CD14-positive monocyte (primary cell): ENCODE measurements around the gene CD247. TPM values are rescaled to one million over a fixed set of nuclear protein-coding genes. Genes with fewer than 3 reads are reported as not detected.

Source experiments
- DNase-seq, 3 donors: peaks; one replicate each; pipeline ENCODE4 v3.0.0-alpha.2; 2011 to 2022
- H2AFZ ChIP-seq: 2 replicates; pipeline ENCODE4 v1.6.0; 2012; ENCODE audit warnings: mild to moderate bottlenecking, low read depth, low read length, inconsistent platforms; ENCODE audit not compliant: insufficient read depth, poor library complexity, severe bottlenecking
- H3K27ac ChIP-seq, 2 donors: 1 replicate in 1 of 2; 2 replicates in 1 of 2; pipeline ENCODE4 v1.5.1; 2012 to 2013; ENCODE audit warnings: low read length in 2 of 2, control low read depth in 1 of 2, inconsistent platforms in 1 of 2, low read depth in 1 of 2, mild to moderate bottlenecking in 1 of 2
- H3K27me3 ChIP-seq, 2 donors: one replicate each; pipeline versions ENCODE4 v1.6.0 to v1.6.1; 2011 to 2013; ENCODE audit warnings: low read length in 2 of 2; ENCODE audit not compliant: control insufficient read depth in 2 of 2, insufficient read depth in 2 of 2
- H3K36me3 ChIP-seq, 2 donors: replicated peaks in 1 of 2; 1 replicate in 1 of 2; 2 replicates in 1 of 2; pipeline versions ENCODE4 v1.5.1 to v1.6.1; 2012 to 2013; ENCODE audit warnings: low read length in 2 of 2, control low read depth in 1 of 2, inconsistent platforms in 1 of 2, mild to moderate bottlenecking in 1 of 2; ENCODE audit not compliant: insufficient read depth in 2 of 2, control insufficient read depth in 1 of 2
- H3K4me1 ChIP-seq, 2 donors: 1 replicate in 1 of 2; 2 replicates in 1 of 2; pipeline versions ENCODE4 v1.5.1 to v1.6.1; 2012 to 2013; ENCODE audit warnings: low read length in 2 of 2, control low read depth in 1 of 2, inconsistent platforms in 1 of 2, mild to moderate bottlenecking in 1 of 2, moderate library complexity in 1 of 2; ENCODE audit not compliant: insufficient read depth in 2 of 2, control insufficient read depth in 1 of 2
- H3K4me2 ChIP-seq: replicated peaks from 2 replicates; pipeline ENCODE3; 2012; ENCODE audit warnings: low read length, moderate library complexity, mild to moderate bottlenecking; ENCODE audit not compliant: poor library complexity, severe bottlenecking; ENCODE audit errors: extremely low read depth
- H3K4me3 ChIP-seq, 3 experiments: fragments of 200-600 bp in 1 of 3; sonication (generic) in 1 of 3; replicated peaks in 1 of 3; 1 replicate in 2 of 3; 2 replicates in 1 of 3; pipeline ENCODE4 v1.5.1; 2011 to 2013; ENCODE audit warnings: low read length in 3 of 3, mild to moderate bottlenecking in 3 of 3, control low read depth in 2 of 3, low read depth in 2 of 3, inconsistent platforms in 1 of 3, moderate library complexity in 1 of 3
- H3K79me2 ChIP-seq: 2 replicates; pipeline ENCODE4 v1.6.0; 2012; ENCODE audit warnings: mild to moderate bottlenecking, control low read depth, inconsistent platforms, low read length, moderate library complexity; ENCODE audit not compliant: insufficient read depth
- H3K9ac ChIP-seq: 2 replicates; pipeline ENCODE4 v1.6.0; 2017; ENCODE audit warnings: low read length, mild to moderate bottlenecking; ENCODE audit not compliant: insufficient read depth, poor library complexity, severe bottlenecking
- H3K9me3 ChIP-seq, 2 donors: replicated peaks in 1 of 2; 1 replicate in 1 of 2; 2 replicates in 1 of 2; pipeline versions ENCODE4 v1.5.1 to v1.6.1; 2012 to 2013; ENCODE audit warnings: low read length in 2 of 2, control low read depth in 1 of 2; ENCODE audit not compliant: control insufficient read depth in 1 of 2, insufficient read depth in 1 of 2
- H4K20me1 ChIP-seq: 2 replicates; pipeline ENCODE4 v1.6.0; 2012; ENCODE audit warnings: mild to moderate bottlenecking, low read length, control low read depth, moderate library complexity; ENCODE audit not compliant: insufficient read depth
- H3K27ac Mint-ChIP-seq, 7 donors: one replicate each; pipeline ENCODE4 v1.8.0; 2020; ENCODE audit warnings: mild to moderate bottlenecking in 7 of 7, mixed read lengths in 7 of 7, moderate library complexity in 6 of 7, inconsistent platforms in 2 of 7
- H3K27me3 Mint-ChIP-seq, 3 donors: one replicate each; pipeline ENCODE4 v1.8.0; 2021 to 2022; ENCODE audit warnings: low read depth in 3 of 3, mild to moderate bottlenecking in 3 of 3, mixed read lengths in 3 of 3, moderate library complexity in 3 of 3, inconsistent platforms in 1 of 3
- H3K36me3 Mint-ChIP-seq, 2 donors: one replicate each; pipeline ENCODE4 v1.8.0; 2020; ENCODE audit warnings: mixed read lengths in 2 of 2, inconsistent platforms in 1 of 2, mild to moderate bottlenecking in 1 of 2
- H3K4me1 Mint-ChIP-seq: one replicate; pipeline ENCODE4 v1.8.0; 2020; ENCODE audit warnings: mild to moderate bottlenecking, mixed read lengths
- H3K4me3 Mint-ChIP-seq, 2 donors: one replicate each; pipeline ENCODE4 v1.8.0; 2020; ENCODE audit warnings: mild to moderate bottlenecking in 2 of 2, mixed read lengths in 2 of 2, moderate library complexity in 1 of 2
- H3K9me3 Mint-ChIP-seq, 7 donors: one replicate each; pipeline ENCODE4 v1.8.0; 2020 to 2022; ENCODE audit warnings: mixed read lengths in 7 of 7, mild to moderate bottlenecking in 6 of 7, moderate library complexity in 6 of 7, inconsistent platforms in 2 of 7
- WGBS: methylation state at CpG from one replicate; pipeline ENCODE4 v1.1.5; 2013; ENCODE audit warnings: missing lambda C conversion rate; ENCODE audit not compliant: insufficient coverage; 5-methylcytosine and 5-hydroxymethylcytosine counted together
- intact Hi-C, 2 donors: fragments of 100-400 bp; cut with micrococcal nuclease; formaldehyde crosslinking; loops; one replicate each; pipeline versions ENCODE4 v1.15.0 to v1.15.1; 2023
- polyA plus RNA-seq, 3 donors: library from polyadenylated mRNA; depleted of rRNA in 1 of 3; unstranded in 2 of 3; stranded (reverse) in 1 of 3; fragments of 300-500 nt in 2 of 3; fragments of >200 nt in 1 of 3; fragmentation: Illumina TruSeq in 2 of 3; gene quantifications; 1 replicate in 2 of 3; 2 replicates in 1 of 3; pipeline ENCODE4 v1.2.3, GENCODE V29; 2012 to 2021
- TF ChIP-seq, protein P1 (sequence below): fragments of 200-600 bp; IDR thresholded peaks from one replicate; pipeline ENCODE4 v1.8.0; 2022; ENCODE audit warnings: antibody characterized with exemption, mild to moderate bottlenecking

Gene CD247
- polyA plus RNA-seq, 3 donors = 0.29 to 1.8 (median 1.6) TPM

DNA sequence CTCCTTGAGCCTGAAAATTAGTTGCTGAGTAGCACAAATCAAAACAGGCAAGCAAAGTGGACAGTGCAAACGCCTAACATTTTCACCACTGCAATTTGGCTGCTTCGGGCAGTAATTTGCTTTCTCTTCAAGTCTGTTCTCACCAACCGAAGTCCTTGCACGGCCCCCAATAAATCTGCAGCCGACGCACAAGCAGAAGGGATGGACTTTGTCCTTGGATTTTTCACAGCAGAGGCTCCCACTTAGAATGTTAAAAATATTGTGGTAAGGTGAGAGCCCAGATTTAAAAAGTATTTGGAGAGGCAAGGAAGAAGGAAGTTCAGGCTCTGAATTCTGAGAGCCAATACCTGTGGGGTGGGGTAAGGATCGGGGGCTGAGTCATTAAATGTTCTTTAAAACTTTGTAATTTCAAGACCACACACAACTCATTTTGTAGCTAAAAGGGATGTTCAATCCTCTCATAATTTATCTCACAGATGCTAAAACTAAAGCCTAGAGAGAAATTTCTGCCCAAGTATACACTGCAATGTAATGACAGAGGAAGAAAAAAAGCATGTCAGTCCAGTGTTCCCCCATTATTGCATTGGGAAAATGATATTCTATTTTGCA is 6.2 kb downstream of the CD247 start:
- H3K27ac Mint-ChIP-seq = peak overlapping the region in 1 of 7 donors; percentile 26
- H3K27ac ChIP-seq = no peak overlapping the region
- H3K4me3 Mint-ChIP-seq = no peak overlapping the region

DNA sequence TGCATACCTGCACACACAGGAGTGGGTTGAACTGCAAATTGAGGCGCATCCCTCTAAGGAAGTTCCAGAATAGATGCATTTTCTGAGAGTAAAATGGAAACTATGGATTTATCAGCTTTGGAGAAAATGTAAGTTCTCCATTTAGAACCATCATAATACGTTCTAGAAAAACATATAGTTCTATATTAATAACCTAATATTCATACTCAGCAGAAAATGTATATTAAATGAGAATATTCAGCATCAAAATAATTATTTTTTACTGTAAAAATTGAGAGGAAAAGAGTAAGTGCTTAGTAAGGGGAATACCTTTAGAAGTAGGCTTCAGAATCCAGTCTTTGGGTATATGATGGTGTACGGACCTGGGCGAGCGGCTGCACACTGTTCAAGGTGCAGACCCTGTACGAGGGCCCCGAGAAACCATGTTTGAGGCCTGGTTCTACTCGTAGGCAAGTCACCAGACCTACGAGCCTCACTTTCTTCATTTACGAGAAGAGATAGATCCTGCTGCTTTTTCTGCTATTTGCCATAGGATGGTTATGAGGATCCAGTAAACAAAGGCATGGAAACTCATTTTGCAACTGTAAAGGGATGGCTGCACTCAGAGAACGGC is 6.8 kb downstream of the CD247 start:
- no peak overlapping the region for H3K27ac ChIP-seq
- H2AFZ ChIP-seq = no peak overlapping the region
- no peaks in the 10 kb centered on the region for H3K4me1 ChIP-seq
- intact Hi-C loops = no loop called here
- no peaks in the 10 kb centered on the region for H3K27me3 ChIP-seq
- no peak overlapping the region for H3K9ac ChIP-seq
- Mint-ChIP-seq H3K36me3 (no peaks in the 10 kb centered on the region), H3K4me3 (no peak overlapping the region), H3K9me3 (no peaks in the 10 kb centered on the region), H3K4me1 (no peaks in the 10 kb centered on the region), H3K27ac (no peak overlapping the region), H3K27me3 (peaks cover 2 to 6% (median 5%) of the 10 kb centered on the region in 3 donors)
- DNase-seq = no peak
- 100% methylated on average over 9 of the region's 11 CpGs for WGBS
- no peaks in the 10 kb centered on the region for H3K9me3 ChIP-seq
- H4K20me1 ChIP-seq = no peaks in the 10 kb centered on the region
- TF ChIP-seq, protein P1, sequence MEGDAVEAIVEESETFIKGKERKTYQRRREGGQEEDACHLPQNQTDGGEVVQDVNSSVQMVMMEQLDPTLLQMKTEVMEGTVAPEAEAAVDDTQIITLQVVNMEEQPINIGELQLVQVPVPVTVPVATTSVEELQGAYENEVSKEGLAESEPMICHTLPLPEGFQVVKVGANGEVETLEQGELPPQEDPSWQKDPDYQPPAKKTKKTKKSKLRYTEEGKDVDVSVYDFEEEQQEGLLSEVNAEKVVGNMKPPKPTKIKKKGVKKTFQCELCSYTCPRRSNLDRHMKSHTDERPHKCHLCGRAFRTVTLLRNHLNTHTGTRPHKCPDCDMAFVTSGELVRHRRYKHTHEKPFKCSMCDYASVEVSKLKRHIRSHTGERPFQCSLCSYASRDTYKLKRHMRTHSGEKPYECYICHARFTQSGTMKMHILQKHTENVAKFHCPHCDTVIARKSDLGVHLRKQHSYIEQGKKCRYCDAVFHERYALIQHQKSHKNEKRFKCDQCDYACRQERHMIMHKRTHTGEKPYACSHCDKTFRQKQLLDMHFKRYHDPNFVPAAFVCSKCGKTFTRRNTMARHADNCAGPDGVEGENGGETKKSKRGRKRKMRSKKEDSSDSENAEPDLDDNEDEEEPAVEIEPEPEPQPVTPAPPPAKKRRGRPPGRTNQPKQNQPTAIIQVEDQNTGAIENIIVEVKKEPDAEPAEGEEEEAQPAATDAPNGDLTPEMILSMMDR = no peak
- no peak overlapping the region for H3K4me2 ChIP-seq
- H3K4me3 ChIP-seq = no peak overlapping the region
- no peaks in the 10 kb centered on the region for H3K79me2 ChIP-seq
- no peaks in the 10 kb centered on the region for H3K36me3 ChIP-seq

More for the DNA sequence above, 6.2 kb downstream of the CD247 start:
- Mint-ChIP-seq H3K36me3 (no peaks in the 10 kb centered on the region), H3K9me3 (no peaks in the 10 kb centered on the region), H3K27me3 (peaks cover 2 to 5% (median 3%) of the 10 kb centered on the region in 3 donors), H3K4me1 (no peaks in the 10 kb centered on the region)
- Histone ChIP-seq H3K36me3 (no peaks in the 10 kb centered on the region), H3K4me3 (no peak overlapping the region), H3K9me3 (no peaks in the 10 kb centered on the region), H4K20me1 (no peaks in the 10 kb centered on the region), H3K4me1 (no peaks in the 10 kb centered on the region), H3K79me2 (no peaks in the 10 kb centered on the region), H2AFZ (no peak overlapping the region), H3K9ac (no peak overlapping the region), H3K27me3 (no peaks in the 10 kb centered on the region), H3K4me2 (no peak overlapping the region)
- WGBS = 93% methylated on average over 3 of the region's 7 CpGs
- TF ChIP-seq, protein P1 = no peak
- no peak for DNase-seq
- intact Hi-C loops = no loop called here
